Measurements from ENCODE around the gene FAM76A. TPM values are rescaled to one million over a fixed set of nuclear protein-coding genes. Genes with fewer than 3 reads are reported as not detected.
"Not testable (repeated sequence)": the region's sequence is repeated elsewhere in the genome, so short reads cannot be mapped to it uniquely, and the experiment has no call there.

FAM76A gene
- total RNA-seq (2014; rRNA removed; shearing (Covaris generic)), result 10.8 and 12.6 TPM in 2 replicates

DNA sequence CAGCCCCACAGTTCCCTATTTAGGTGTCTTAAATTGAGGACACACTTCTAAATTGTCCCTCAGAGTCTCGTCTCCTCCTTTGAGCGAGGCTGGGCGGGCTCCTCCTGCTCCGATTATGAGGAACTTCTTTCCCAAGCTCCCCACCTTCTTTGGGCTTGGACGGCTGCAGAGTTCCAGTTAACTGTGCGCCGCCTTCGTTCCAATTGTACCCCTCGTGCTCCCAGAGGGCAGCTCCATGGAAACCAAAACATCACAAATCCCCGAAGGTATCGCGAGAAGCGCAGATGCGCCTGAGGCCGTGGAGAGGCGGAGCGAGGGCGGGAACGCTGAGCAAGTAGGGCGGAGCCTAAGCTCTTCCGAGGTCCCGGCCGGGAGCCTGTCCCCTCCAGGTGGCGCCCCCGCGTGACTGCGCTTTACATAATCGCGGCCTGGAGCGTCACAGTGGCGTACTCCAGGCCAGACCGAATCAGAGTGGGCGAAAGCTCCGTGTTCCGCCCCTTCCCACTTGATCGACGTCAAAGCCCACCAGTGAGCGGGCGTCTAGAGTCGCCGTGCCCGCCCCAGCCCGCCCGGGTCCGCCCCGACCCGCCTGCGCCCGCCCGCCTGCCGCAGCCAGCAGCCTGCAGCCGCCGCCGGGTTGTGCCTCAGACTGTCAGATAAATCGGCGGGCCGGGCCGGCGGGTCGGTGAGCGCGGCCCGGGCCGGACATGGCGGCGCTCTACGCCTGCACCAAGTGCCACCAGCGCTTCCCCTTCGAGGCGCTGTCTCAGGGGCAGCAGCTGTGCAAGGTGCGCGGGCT, at the start of gene FAM76A:
Gene FAM76A (plus strand): TSS at position 588 of the 799 bp plus-strand sequence. CDS start 120 bp downstream, at position 708.
- peak; percentile 98 for DNase-seq (ENCODE audit: low spot score)

DNA sequence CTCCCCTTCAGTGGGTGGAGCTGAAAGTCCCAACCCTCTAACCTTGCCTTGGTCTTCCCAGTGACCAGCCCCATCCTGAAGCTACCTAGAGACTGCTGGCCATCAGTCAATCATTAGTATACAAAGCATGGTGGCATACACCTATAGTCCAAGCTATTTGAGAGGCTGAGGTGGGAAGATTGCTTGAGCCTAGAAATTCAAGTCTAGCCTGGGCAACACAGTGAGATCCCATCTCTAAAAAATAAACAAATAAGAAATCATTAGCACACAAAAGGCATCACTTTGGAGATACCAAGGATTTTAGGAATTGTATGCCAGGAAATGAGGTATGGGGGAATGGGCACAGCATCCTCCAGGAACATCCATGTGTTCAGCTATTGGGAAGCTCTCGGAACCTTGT, 49.4 kb upstream of the FAM76A start:
- no peak for DNase-seq (ENCODE audit: low spot score)

DNA sequence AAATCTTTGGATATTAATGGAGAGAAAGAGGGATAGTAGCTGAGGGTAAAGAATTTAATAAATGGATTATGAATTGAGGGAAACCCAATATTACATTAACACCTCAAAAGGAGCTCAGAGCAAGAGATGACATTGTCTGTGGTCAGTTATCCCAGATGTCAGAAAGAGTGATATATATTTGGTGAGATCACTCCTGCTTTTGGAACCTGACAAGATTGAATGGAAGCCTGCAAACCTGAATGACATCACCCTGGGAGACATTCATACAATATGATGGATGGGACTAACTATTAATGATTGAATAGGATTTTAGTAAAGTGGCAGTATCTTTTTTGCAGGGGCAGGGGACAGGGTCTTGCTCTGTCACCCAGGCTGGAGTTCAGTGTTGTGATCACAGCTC, 47.0 kb upstream of the FAM76A start:
- no peak for DNase-seq (ENCODE audit: low spot score)

DNA sequence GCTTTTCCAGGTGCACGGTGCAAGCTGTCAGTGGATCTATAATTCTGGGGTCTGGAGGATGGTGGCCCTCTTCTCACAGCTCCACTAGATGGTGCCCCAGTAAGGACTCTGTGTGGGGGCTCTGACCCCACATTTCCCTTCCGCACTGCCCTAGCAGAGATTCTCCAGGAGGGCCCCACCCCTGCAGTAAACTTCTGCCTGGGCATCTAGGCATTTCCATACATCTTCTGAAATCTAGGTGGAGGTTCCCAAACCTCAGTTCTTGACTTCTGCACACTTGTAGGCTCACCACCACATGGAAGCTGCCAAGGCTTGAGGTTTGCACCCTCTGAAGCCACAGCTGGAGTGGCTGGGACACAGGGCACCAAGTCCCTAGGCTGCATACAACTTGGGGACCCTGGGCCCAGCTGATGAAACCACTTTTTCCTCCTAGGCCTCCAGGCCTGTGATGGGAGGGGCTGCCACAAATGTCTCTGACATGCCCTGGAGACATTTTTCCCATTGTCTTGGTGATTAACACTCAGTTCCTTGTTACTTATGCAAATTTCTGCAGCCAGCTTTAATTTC, 45.5 kb upstream of the FAM76A start:
- DNase-seq (ENCODE audit: low spot score), result not testable (repeated sequence)

DNA sequence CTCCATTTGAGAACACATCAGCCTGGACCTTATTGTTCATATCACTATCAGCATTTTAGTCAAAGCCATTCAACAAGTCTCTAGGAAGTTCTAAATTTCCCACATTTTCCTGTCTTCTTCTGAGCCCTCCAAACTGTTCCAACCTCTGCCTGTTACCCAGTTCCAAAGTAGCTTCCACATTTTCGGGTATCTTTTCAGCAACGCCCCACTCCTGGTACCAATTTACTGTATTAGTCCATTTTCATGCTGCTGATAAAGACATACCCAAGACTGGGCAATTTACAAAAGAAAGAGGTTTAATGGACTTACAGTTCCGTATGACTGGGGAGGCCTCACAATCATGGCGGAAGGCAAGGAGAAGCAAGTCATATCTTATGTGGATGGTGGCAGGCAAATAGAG, 44.2 kb upstream of the FAM76A start:
- not testable (repeated sequence) for DNase-seq (ENCODE audit: low spot score)

DNA sequence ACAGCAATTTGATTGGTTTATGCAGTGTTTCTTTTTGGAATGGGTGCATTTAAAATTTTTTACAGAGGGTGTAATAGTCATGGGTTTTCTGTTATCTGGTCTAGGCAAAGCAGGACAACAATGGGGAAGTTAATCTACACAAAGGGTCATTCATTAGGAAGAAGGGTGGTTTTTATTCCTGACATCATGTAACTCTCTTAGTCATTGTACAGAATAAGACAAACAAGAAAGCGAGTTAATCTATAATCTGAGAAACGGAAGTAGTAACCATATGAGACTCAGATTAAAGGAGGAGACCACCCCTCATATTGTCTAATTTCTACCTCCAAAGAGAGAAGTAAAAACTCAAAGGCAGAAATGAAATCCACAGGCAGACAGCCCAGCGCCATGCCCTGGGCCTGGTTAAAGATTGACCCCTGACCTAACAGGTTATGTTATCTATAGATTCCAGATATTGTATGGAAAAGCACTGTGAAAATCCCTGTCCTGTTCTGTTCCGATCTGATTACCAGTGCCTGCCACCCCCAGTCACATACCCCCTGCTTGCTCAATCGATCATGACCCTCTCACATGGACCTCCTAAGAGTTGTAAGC, 43.3 kb upstream of the FAM76A start:
- DNase-seq (ENCODE audit: low spot score), result no peak

DNA sequence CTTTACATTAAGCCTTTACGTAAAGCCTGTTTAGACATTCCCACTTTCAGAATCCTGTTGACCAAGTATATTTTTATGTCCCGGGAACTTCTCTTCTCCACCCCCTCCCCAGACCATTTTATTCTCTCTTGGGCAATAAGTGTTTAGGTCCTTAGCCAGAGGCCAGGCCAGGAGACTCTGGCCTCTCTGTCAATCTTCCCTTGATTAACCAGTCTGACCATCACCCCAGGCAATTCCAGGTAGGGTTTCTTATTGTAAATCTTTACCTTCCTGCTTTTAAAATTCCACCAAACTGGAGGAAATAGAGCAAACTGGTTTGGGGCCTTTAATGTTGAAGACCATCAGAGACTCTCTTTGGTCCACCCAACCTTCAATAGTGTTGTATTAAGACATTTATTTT, 41.6 kb upstream of the FAM76A start:
- DNase-seq (ENCODE audit: low spot score), result no peak

DNA sequence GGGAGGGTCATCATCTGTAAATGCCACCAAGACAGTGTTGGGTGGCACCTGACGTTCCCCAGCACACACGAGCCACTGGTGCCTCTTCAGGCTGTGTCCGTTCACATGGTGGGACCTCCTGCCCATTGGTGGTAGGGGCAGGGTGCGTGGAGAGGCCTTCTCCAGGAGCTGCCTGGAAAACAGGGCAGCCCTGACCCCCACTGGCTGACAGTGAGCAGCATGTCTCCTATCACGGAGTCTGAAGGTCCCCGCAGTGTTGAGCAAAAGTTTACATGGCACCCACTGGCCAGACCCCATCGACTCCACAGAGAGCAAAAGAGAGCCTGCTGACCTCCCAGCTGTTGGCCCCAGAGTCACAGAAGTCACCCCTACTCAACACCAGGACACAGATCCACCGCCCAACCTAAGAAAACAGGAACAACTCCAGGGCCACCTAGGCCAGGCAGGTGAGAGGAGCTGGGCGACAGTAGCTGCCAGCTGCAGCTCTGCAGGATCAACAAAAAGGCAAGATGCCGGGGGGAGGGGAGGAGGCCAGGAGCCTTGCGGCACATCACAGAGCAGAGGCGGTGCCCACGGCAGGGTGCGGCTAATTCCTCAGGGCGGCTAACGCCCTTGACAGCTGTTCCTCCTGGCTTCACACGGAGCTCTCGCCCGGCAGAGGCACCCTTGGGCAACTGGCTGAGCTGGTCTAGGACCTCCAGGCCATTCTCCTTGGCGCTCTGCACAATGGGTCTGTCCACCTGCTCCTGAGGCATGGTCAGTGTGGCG, 39.4 kb upstream of the FAM76A start:
- DNase-seq (ENCODE audit: low spot score), result no peak

DNA sequence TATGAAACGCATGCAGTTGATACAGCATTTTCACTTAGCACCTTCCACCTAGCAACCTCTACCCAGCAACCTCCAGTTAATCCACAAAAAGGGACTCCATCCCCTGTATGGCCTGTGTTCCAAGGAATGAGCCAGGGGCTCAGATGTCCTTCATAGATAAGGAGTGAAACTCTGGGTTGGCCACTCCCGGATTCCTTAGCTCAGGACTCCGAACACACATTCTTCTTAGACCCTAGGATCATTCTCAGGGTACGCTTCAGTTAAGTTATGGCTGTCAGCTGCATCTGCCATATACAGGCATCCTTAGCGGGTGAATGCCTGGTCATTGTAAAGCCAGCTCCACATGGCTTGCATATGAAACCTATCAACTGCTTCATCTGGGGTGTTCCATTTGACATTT, 37.9 kb upstream of the FAM76A start:
- no peak for DNase-seq (ENCODE audit: low spot score)

DNA sequence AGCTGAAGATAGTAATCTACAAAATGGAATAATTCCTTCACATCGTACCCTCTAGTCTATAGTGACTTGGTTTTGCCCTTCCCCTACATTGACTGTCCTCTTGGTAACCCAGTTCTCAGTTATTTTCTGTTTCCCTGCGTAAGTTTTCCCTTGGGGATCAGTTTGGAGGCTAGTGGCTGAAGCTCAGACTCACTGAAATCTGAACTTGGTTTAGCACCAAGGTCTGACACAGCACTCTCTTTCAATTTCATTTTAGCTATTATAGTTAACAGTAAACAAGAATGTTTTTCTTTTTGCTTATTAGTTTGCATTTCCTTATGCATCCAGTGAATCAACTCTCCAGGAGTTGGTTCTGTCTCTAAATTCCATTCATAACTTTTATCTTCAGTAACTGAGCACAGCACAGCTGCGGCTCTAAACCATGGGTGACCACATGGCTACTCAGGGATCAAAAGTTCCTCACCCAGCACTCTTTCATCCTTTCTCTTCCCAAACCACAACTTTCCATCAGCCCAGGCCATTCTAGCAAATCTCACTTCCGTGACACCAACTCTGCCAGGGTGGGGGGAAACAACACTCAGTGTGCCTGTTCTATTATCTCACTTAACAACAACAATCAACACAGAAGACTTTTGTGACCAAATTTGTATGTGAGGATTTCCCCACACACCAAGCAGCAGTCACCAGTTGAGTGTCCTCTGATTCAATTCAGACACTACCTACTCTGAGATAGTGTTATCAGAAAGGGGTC, 36.2 kb upstream of the FAM76A start:
- DNase-seq (ENCODE audit: low spot score), result peak; percentile 52

DNA sequence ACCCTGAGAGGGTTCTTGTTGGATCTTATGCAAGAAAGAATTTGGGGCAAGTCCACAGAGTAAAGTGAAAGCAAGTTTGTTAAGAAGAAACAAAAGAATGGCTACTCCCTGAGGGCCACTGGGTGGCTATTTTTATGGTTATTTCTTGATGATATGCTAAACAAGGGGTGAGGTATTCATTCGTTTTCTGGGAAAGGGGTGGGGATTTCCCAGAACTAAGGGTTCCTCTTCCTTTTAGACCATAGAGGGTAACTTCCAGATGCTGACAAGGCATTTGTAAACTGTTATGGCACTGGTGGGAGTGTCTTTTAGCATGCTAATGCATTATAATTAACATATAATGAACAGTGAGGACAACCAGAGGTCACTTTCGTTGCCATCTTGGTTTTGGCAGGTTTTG, 35.6 kb upstream of the FAM76A start:
- DNase-seq (ENCODE audit: low spot score), result no peak

DNA sequence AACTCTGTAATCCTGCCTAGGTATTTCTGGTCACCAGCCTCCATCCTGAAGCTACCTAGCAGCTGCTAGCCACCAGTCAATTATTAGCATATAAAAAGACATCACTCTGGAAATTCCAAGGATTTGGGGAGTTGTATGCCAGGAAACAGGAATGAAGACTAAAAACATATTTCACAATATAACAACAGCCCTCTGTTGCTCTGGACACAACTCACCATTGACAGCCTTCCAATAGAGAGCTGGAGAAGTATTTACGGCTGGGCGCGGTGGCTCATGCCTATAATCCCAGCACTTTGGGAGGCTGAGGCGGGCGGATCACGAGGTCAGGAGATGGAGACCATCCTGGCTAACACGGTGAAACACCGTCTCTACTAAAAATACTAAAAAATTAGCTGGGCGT, 28.9 kb upstream of the FAM76A start:
- DNase-seq (ENCODE audit: low spot score), result not testable (repeated sequence)

DNA sequence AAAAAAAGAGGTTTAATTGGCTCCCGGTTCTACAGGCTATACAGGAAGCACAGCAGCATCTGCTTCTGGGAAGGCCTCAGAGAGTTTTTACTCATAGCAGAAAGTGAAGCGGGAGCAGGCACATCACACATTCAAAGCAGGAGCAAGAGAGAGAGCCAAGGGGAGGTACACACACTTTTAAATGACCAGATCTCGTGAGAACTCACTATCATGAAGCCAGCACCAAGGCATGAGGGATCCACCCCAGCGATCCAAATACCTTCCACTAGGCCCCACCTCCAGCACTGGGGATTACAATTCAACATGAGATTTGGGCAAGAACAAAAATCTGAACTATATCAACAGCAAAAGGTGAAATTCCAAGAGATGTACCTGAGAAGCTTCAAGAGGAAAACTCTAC, 20.8 kb upstream of the FAM76A start:
- DNase-seq (ENCODE audit: low spot score), result no peak

DNA sequence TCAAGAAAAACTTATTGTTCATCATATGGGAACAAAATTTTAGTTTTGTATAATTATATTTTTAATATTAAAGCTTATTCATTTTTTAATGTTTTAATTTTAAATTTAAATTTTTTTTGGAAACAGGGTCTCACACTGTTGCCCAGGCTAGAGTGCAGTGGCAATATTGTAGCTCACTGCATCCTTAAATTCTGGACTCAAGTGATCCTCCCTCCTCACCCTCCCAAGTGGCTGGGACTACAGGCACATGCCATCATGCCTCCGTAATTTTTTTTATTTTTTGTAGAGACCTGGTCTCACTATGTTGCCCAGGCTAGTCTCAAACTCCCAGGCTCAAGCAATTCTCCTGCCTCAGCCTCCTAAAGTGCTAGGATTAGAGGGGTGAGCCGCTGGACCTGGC, 20.2 kb upstream of the FAM76A start:
- no peak for DNase-seq (ENCODE audit: low spot score)

DNA sequence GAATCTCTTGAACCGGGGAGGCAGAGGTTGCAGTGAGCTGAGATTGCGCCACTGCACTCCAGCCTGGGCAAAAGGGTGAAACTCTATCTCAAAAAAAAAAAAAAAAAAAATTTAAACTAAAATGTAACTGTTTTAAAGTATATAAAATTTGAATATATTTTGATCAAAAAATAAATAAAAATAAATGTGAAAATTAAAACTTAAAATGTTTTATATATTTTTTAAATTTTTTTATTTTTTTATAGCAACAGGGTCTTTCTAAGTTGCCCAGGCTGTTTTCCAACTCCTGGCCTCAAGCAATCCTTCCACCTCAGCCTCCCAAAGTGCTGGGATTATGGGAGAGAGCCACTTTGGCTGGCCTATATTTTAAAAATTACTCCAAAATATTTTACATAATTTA, 15.2 kb upstream of the FAM76A start:
- DNase-seq (ENCODE audit: low spot score), result no peak

DNA sequence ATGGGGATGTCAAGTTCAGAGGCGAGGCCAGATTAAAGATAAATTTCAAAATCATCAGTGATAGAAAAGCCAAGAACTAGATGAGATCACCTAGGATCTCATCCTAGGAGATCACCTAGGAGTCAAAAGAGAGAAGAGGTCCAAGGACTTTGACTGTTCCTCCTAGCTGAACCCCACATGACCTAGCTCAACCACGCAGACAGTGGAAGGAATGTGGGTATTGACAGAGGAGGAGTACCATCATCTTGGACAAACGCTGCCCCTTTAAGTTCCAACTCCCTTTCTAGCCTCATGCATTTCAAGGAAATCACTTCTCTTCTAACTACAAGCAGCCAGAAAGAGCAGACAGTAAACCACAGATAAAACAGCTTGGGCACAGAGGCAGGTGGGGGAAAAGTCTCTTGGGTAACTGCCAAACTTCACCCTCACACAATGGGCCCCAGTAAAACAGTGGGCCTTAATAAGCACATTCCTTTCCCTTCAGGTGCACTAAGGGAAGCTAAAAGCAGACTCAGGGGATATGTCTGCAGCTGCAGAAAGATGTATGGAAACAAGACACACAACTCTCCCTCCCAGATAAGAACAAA, 12.5 kb upstream of the FAM76A start:
- no peak for DNase-seq (ENCODE audit: low spot score)

DNA sequence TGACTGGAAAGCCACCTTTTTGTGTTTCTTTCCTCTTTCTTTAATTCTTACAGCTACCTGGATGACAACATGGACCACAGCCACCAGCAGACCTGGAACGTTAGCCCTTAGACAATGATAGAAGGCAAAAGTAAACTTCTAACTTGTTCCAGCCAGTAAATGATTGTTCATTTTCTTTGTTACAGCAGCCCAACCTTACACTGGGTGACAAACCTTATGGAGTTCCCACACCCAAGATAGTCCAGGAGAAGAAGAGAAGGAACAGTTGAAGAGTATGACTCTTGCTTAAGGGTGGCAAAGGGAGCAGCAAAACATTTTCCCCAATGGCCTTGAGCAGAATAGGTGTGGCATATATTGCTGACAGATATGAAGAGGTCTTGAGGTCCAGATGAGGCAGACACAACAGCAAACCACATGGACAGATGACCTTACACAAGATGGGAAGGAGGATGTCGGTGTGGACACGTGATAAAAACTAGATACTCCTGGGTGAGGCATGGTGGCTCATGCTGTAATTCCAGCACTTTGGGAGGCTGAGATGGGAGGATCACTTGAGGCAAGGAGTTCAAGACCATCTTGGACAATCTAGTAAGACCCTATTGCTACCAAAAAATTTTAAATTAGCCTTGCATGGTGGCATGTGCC, 11.8 kb upstream of the FAM76A start:
- no peak for DNase-seq (ENCODE audit: low spot score)

DNA sequence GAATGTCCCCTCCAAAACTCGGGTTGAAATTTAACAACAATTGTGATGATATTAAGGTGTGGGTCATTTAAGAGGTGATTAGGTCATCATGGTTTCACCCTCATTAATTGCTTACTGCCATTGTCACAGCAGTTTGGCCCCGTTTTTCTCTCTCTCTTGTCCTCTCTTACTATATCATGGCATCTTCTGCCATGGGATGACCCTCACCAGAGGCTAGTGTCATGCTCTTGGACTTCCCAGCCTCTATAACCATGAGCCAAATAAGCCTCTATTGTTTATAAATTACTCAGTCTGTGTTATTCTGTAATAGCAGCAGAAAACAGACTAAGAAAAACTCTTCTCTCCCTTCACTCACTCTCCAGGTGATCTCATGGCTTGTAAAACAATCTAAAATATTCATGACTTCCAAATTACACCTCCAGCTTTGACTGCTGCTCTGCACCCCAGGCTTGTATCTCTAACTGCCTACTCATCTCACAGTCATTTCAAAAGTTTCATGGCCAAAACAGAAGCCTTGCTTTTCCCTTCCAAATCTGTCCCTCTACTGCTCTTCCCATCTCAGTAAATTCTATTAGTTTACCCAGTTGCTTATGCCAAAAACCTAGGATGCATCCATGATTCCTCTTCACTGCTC, 9.4 kb upstream of the FAM76A start:
- no peak for DNase-seq (ENCODE audit: low spot score)

DNA sequence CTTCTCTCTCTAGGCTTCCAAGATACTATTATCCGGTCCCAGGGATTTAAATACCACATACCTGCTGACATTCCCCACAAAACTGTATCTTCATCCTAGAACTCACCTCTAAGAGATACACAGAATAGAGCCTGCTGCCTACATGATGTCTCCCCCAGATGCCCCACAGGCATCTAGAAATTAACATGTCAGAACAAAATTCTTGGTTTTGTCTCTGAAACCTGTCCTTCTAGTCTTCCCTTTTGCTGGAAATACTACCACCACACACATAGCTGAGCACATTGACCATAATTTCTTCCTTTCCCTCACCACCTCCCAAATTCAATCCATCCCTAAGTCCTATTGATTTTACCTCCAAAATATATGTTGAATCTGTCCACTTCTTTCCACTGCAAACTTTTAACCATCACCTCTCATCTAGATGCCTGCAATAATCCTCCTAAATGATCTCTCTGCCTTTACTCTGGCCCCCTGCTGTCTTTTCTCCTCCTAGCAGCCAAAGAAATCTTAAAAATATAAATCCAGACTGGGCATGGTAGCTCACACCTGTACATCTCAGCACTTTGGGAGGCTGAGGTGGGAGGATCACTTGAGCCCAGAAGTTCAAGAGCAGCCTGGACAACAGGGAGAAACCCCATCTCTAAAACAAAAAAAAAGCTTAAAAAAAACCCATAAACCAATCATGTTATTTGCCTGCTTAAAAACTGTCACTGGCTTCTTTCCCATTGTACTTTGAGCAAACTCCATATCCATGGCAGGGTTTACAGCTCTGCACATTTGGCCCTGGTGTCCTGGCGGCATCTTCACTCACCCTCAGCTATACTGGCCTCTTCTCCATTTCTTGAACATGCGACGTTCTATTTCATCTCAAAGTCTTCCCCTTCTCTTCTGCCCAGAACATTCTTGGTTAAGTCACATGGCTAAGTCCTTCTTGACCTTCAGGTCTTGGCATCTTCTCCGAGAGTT, 6.2 kb upstream of the FAM76A start:
- DNase-seq (ENCODE audit: low spot score), result no peak
